ENCODE data around the gene KRT79.

The KRT79 gene

DNA sequence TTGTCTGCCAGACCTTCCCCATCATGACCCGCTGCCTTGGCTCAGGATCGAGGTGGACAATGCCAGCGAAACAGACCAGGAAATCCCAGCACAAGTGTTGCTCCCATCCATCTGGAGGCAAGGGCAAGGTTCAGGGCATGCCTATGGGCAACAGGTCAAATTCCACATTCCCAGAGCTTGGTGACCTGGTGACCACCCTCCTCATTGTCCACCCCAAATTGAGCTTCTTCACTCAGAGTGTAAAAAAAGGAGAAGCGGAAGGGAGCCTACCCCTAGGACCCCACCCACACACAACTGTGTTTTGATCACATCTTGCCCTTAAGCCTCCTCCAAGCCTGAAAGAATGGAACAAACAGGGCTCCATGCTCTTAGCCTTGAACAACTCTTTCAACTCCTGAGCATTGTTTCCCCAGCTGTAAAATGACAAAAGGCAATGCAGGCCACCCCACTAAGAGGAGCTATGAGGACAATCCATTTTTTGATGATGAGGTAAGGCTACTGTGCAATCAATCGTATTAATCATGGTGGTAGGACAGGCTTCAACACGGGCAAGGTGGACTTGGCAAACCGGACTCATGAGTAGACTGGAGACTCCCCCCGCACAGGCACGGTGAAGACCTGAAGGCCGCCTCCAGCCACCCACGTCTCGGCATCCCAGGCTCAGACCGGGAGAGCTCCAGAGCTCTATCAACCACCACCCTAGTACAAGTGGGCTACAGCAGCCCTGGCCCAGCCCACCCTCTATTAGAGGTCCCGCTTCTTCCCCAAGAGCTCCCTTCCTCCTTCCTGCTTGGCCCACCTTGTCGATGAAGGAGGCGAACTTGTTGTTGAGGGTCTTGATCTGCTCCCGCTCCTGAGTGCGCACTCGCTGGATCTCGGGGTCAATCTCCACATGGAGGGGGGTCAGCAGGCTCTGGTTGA lies 866 bp downstream of the KRT79 start:
- DNase-seq = peak; percentile 68

DNA sequence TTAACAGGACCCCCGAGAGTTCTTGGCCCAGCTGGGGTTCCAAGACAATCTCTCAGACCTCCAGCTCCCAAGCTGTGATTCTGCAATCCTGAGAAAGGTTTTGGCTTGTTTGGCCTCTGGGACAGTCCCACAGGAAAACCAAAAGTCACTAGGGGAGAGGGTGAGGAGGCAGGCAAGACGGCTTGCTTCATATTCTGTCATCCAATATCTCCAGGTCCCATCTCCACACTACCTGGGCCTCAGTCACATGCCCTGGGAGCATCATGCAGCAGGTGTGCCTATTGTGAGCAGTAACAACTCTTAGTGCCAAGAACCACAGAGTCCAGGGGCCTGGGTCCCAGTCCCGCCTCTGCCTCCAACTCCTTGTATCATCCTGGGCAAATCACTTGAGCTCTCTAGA lies 1.7 kb downstream of the KRT79 start:
- DNase-seq = no peak

DNA sequence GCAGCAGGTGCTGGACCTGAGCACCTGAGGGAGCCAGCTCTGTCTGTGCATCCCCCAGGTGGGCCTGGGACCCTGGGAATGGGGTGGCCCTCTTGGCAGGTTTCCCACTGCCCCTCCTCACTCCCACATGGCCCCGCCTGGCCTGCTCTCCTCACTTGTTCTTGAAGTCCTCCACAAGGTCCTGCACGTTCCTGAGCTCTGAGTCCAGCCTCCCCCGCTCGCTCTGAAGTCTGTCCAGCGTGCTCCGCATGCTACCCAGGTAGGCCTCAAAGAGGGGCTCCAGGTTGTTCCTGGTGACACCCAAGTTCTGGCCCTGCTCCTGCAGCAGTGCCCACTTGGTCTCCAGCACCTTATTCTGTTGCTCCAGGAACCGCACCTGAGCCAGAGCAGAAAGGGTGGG lies 2.9 kb downstream of the KRT79 start:
- no peak for DNase-seq

DNA sequence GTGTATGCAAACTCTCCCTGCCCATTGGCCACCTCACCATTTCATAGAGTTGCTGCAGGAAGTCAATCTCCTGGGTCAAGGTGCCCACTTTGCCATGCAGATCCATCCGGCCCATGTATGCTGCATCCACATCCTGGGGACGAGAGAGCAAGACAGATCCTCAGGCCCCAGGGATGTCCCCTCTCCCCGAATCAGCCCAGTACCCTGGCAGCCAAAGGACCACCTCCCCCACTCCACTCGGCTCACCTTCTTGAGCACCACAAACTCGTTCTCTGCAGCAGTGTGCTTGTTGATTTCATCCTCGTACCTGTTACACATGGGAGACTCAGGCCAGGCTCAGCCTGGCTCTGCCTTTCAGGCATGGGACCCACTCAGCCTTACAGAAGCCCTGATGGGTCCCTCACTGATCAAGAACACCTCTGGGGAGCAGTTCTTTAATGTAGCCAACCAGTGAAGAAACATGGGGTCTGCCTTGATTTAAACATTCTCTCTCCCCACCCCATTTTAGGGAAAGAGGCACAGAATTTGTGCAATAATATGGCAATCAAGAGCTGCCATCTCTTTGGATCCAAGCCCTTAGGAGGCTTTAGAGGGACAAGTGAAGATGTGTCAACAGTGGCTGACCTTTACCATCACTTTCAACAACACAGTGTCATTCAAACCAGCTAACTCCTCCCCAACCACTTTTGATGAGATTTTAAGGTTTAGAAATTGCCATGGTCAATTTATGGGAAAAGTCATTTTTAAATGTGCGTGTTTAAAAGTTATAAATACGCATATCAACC lies 3.9 kb downstream of the KRT79 start:
- peak; percentile 51 for DNase-seq

DNA sequence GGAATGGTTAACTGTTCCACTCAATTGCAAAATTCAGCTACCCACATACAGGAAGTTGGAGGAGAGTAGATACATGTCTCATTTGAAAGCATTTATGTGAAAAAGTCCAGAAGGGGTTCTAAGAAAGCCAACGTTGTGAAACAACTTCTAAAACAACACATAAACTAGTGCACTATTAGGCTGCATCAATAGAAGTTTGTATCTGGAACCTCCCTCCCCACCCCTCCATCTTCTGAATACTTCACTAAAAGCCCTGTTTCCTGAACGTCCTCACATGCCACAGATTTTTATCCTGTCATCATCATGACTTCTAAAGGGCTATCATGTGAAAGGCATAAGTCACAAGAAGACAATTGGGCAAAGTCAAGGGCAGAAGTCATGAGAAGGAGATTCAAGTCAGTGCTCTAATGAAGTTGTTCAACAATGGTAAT lies 5.5 kb downstream of the KRT79 start:
- peak; percentile 92 for DNase-seq

DNA sequence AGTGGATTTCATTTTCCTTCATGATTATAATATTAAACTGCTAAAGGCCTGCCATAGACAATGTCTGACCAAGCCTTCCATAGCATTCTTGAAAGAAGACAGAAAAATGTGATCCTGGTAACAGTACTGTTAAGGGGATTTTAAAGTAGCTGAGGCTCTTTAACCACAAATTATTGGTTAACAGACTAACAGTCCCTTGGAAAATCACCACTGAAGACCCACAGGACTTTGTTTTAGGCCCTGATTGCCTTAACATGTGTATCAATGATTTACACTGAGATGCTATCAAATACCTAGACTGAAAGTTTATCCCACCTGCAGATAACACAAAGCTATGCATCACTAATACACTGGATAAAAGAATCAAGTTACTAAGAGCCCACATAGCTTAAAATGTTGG lies 6.0 kb downstream of the KRT79 start:
- no peak for DNase-seq

DNA sequence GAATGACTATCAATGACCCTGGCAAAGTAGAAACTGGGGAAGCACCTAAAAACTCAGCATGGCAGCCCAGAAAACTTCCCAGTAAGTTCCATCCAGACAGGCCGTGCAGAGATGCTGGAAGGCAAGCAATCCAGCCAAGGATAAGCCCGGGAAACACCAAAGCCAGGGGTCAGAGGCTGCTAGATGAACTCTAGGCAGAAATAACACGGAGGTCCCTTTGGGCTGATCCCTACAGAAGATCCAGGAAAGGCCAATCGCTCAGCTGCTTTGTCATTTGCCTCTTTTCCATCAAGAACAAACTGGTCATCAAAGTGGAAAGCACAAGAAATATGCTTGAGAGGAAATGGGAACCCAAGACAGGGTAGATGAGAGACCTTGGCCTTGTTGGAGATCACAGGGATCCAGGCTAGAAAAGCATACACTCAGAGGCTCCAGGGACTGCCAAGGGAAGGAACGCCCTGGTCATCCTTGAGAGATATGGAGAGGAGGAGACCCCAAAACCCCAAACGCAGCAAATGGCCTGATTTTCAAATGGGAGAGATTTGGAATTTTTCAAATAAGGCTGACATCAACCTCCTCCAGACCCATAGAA lies 6.5 kb downstream of the KRT79 start:
- no peak for DNase-seq

DNA sequence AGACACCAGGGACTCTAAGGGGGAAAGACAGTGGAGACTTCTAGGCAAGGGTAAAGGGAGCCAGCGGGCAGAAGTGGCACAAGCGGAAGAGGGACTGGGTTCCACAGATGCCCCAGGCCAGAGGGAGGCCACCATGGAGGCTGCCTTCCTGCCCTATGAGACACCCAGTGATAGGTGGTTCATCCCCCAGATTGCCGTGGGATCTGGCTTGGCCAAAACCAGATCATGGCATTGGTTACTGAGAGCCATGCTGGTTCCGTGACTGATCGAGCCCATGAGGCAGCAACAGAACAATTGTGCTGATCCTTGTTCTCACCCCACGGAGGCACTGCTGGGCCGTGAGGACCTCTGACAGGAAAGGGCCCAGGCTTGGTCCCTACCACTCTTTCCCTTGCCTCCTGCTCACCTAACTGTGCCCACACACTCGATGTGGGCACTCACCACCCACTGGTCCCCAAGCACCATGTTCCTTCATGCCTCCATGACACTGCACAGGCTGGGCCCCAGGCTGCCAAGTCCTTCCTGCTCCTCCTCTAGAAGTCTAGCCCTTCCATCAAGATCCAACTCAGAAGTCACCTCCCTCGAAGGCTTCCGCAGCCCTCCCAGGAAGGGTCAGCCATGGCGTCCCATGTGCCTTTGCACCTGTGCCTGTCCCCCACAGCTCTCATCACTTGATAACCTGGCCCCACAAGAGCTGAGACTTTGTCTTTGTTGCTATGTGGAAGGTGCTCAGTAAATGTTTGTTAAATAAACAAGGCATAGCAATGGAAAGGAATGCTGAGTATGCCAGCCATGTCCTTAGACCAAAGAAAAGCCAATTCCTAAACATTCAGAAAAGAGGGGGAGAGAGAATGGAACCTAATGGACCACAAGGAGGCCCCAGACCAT lies 7.3 kb downstream of the KRT79 start:
- DNase-seq = no peak

DNA sequence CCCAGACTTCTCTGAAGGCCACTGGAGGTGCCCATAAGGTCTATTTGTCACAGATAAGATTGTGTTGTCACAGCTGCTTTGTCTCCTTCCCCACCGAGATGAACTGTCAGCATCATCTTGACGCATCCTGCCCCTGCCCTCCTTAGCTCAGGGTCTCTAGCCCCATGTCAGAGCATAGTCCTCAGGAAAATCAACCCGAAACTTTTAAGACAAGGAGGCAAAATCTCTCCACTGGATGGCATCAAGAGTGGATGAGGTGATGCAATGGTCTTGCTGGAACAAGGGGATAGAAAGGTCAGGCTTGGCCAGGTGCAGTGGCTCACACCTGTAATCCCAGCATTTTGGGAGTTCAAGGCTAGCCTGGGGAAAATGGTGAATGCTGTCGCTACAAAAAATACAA lies 8.2 kb downstream of the KRT79 start:
- no peak for DNase-seq

DNA sequence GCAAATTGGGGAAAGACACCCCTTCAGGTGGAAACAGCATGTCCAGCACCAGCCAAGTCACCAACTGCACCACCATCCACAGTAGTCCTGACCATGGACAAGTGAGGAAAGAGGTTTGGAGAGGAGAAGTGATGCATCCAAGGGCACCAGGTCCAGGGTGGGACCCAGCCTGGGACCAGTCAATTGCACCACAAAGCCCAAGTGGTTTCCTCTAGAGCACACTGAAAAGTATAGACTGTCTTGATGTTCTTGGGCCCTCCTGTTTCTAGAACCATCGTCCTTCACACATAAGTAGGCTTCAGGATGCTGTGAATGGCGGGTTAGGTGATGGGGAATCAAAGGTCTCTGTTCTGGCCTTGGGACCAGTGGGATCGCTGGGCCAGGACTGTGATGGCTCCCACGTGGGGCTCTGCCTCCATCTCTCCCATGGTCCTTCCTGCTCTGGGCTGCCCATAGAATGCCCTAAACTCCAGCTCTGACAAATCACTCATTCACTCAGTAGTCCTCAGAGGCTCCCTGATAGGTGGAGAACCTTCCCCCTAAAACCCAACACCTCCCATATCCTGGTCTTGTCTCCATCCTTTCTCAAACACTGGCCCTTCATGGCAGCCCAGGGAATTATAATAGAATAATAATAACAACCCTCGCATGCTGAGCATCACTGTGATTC lies 9.2 kb downstream of the KRT79 start:
- DNase-seq = no peak

DNA sequence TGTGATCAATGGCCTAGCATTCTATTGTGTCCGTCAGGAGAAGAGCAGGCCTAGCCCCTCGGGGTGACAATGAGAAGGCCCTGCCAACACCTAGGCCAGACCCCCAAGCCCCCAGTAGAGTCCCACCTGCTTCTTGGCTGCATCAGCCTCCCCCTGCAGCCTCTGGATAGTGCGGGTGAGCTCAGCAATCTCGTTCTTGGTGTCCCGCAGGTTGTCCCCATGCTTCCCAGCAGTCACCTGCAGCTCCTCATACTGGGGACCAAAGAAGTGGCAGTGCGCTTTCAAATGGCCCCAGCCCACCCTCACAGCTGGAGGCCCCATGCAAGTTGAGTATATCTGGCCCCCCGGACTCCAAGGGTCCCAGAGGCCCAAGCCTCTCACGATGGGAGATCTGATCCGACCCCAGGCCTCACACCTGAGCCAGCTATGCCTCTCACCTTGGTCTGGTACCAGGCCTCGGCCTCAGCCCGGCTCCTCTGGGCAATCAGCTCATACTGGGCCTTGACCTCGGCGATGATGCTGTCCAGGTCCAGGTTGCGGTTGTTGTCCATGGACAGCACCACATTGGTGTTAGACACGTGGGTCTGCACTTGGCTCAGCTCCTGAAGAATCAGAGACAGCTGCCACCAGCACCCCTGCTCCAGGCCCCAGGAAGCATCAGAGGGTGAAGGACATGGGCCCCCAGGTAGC lies 10.2 kb downstream of the KRT79 start:
- no peak for DNase-seq

DNA sequence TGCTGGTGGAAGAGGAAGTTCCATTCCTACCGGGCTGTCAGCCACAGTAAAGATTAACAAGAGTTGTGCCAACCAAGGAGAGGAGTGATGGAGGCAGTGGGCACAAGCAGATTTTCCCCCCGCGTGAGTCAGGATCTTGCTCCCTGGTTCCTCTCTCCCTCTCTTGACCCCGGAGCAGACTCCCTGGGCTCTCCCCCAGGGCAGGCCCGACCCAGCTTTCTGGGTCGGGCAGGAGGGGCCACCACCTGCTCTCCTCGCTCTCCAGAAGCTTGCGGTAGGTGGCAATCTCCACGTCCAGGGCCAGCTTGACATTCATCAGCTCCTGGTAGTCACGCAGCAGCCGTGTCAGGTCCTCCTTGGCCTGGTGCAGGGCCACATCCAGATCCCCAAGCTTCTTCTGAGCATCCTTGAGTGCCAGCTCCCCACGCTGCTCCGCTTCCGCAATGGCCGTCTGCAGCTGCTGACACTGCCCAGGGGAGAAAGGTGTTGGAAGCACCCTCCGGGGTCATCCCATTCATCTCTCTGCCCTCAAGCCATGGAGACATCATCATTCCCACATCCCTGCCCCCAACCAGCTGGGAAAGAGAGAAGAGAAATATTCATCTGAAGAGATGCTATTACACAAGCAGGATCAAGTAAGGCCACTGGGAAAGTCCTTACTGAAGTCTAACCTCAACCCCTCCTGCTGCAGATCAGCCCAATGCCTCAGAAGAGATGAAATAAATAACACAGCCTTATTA lies 11.2 kb downstream of the KRT79 start:
- DNase-seq = no peak

DNA sequence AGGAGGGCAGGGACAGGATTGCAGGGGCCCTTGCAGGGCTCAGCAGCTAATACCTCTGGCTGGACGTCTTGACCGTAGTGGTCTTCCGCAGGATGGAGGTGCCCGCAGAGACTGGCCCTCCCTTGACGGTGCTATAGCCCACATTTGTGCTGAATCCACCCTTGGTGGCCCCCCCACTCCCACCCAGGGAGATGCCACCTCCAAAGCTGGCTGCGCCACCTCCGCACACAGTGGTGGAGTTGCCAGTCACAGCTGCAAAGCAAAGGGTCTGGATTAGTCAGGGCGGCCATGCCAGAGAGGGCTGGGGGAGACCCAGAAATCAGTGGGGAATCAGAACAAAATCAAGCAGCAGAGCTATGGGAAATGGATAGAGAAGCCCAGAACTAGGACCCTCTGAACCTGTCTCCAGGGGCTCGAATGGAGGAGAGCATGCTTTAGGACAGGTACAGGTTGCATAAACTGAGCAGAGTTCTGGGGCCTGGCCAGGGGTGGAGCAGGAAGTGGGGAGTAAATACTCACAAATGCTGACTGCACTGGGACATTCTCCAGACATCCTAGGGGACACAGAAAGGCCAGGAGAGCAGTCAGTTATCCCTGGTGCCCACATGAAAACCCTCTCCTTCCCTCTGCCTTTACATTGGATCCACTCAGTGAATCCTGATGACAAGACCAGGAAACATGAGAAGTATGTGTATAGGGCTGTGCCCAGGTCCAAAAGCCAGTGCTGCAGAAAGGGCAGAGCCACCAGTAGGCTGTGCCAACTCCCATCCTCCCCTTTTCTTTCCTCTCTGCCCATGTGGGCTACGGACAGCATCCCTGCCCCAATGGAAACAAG lies 12.1 kb downstream of the KRT79 start:
- no peak for DNase-seq

DNA sequence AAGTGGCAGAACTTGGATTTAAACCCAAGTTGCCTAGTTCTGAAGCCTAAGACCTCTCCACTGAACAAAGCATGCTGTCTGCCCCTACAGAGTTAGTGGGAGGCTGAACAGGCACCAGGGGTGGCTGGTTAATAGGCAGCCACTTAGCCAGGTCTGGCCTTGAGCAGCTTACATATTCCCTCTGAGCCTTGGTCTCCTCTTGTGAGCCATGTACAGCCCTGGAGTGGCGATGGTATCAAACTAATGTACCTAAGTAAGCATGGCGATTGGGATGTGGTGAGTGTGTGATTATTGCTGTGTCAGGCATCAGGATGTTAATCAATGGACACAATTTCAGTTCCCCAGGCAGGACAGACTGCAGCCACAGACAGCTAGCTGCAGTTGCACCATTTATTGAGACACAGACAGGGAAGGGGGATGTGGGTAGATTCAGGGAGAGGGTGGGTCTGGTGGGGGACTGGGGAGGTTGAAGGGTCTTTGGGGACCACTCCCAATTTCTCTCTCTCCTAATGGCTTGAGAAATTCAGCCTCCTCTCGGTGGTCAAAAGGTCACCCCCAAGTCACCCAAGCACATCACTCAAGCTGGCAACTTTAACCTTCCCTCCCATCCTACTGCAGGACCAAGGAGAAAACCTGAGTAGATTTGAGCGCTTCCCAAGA lies 12.9 kb downstream of the KRT79 start:
- no peak for DNase-seq

DNA sequence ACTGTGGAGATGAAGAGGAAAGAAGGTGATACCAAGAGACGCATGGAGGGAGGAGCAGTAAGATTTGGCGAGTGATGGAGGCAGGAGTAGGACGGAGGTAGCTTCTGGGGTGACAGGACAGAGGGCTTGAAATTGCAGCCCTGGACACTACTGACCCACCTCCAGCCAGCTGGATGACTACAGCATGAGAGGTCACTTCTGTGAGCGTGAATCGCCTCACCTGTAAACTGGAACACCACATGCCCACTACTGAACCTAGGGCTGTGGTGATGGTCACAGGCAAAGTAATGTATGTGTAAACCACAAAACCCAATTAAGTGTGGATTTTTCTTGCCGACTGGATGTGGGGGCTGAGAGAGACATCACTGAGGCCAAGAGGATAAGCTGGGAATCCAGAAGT lies 13.6 kb downstream of the KRT79 start:
- DNase-seq = no peak

DNA sequence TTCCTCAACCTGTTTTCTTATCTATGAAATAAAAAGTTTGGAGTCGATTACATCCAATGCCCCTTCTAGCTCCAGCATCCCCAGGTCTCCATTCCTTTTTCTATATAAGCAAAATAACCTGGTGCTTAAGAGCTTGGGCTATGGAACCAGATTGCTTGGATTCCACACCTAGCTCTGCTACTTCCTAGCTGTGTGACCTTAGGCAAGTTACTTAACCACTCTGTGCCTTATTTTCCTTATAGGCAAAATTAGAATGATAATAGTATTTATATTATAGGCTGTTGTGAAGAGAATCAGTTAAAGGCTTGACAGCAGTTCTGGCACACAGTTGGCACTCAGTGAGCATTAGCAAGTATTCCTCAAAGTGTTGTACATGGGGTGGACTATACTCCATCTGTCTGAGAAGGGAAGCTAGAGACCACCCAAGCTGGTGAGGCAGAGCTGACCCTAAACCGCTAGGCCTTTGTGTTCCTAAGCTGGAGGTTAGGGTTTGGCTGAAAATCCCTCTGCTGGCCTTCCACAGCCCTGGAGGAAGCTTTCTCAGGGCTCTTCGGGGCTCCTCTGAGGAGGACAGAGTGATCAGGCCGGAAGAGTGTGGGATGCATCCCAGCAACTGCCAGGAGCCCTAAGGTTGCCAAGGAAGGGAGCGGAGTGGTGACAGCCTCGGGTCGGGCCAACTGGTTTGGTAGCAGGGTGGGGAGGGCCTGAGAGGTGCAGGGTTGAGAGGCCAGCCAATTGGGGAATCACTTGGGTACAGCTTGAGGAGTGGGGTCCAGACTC lies 14.2 kb downstream of the KRT79 start:
- no peak for DNase-seq

DNA sequence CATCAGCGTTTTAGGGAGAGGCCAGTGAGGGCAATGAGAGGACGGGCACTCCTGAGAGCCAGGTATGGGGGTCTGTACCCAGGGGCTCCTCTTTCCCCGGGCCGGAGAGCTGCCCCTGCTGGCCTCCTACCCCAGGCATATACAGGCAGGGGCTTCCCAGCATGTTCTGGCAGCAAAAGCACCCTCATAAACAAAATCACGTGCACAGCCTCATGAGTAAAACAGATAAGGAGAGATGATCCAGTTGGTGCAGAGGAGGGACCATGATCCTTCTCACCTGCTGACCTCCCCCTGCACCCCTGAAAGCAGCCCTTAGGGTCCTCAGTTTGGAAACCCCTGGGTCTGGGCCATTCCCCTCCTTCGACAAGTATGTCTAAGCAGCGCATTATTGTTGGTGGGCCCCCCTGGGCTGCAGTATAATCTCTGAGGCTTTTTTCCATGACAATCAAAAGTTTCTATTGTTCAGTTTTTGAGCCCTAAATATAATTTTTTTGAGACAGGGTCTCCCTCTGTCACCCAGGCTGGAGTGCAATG lies 15.2 kb downstream of the KRT79 start:
- DNase-seq = no peak

DNA sequence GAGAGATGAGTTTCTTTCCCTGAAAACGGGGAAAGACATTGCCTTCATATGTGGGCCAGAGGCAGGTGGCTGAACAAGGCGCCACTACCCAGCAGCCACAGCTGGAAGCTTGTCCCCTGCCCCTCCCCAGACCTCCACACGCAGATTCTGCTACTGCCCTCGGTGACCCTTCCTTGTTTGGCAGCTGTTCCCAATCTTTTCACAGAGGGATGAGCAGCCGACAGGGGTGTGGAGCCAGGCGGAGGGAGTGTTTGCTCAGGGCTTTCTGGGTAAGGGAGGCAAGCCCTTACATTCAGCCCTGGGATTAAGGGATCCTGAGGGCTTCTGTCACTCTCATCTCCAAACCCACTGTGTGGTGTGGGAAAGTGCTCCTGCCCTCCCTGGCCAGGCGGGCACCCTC lies 15.7 kb downstream of the KRT79 start:
- no peak for DNase-seq
